Mesenchymal stem cell (in vitro differentiated cells and primary cell): ENCODE results near the gene COL9A1.

Experiments used
- DNase-seq: peaks from one replicate; pipeline ENCODE4 v3.0.0-alpha.2; 2013
- H2AFZ ChIP-seq: one replicate; pipeline ENCODE4 v1.6.1; 2013; ENCODE audit warnings: low read depth, mild to moderate bottlenecking, control low read depth, inconsistent platforms, low read length, moderate library complexity
- H2AK5ac ChIP-seq: 2 replicates; pipeline ENCODE4 v1.6.1; 2013; ENCODE audit warnings: low read length, moderate library complexity, mild to moderate bottlenecking, inconsistent platforms; ENCODE audit not compliant: severe bottlenecking
- H2BK120ac ChIP-seq: one replicate; pipeline ENCODE4 v1.6.1; 2013; ENCODE audit warnings: low read depth, mild to moderate bottlenecking, inconsistent platforms, low read length, moderate library complexity
- H2BK12ac ChIP-seq, 2 experiments: one replicate each; pipeline ENCODE4 v1.6.1; 2013; ENCODE audit warnings: inconsistent platforms in 2 of 2, low read length in 2 of 2, mild to moderate bottlenecking in 2 of 2, moderate library complexity in 2 of 2, control low read depth in 1 of 2
- H2BK15ac ChIP-seq: one replicate; pipeline ENCODE4 v1.6.1; 2013; ENCODE audit warnings: mild to moderate bottlenecking, low read depth, inconsistent platforms; ENCODE audit not compliant: poor library complexity, severe bottlenecking
- H2BK5ac ChIP-seq: 2 replicates; pipeline ENCODE4 v1.6.1; 2013; ENCODE audit warnings: low read depth, mild to moderate bottlenecking, low read length, control low read depth, inconsistent platforms; ENCODE audit not compliant: poor library complexity, severe bottlenecking
- H3K14ac ChIP-seq, 2 experiments: one replicate each; pipeline ENCODE4 v1.6.1; 2013; ENCODE audit warnings: inconsistent platforms in 2 of 2, low read length in 2 of 2, control low read depth in 1 of 2, mild to moderate bottlenecking in 1 of 2, moderate library complexity in 1 of 2
- H3K18ac ChIP-seq, 2 experiments: one replicate each; pipeline ENCODE4 v1.6.1; 2013; ENCODE audit warnings: inconsistent platforms in 2 of 2, low read length in 2 of 2, control low read depth in 1 of 2, low read depth in 1 of 2, mild to moderate bottlenecking in 1 of 2
- H3K23ac ChIP-seq, 2 experiments: one replicate each; pipeline ENCODE4 v1.6.1; 2013; ENCODE audit warnings: inconsistent platforms in 2 of 2, low read length in 2 of 2, mild to moderate bottlenecking in 2 of 2, moderate library complexity in 2 of 2, control low read depth in 1 of 2
- H3K27ac ChIP-seq: 2 replicates; pipeline ENCODE4 v1.5.1; 2013; ENCODE audit warnings: mild to moderate bottlenecking, moderate library complexity, low read length, control low read depth, inconsistent platforms; ENCODE audit not compliant: poor library complexity, severe bottlenecking
- H3K27me3 ChIP-seq, 2 experiments: 2 replicates each; pipeline versions ENCODE4 v1.6.1 to v1.7.0; 2013; ENCODE audit warnings: low read length in 2 of 2, mild to moderate bottlenecking in 2 of 2, moderate library complexity in 2 of 2, control low read depth in 1 of 2, inconsistent platforms in 1 of 2; ENCODE audit not compliant: control insufficient read depth in 1 of 2, insufficient read depth in 1 of 2
- H3K36me3 ChIP-seq, 2 experiments: 2 replicates each; pipeline versions ENCODE4 v1.6.1 to v1.7.0; 2013; ENCODE audit warnings: low read length in 2 of 2, control low read depth in 1 of 2, inconsistent platforms in 1 of 2, low read depth in 1 of 2, mild to moderate bottlenecking in 1 of 2; ENCODE audit not compliant: insufficient read depth in 2 of 2, control insufficient read depth in 1 of 2
- H3K4ac ChIP-seq, 2 experiments: one replicate each; pipeline ENCODE4 v1.6.1; 2013; ENCODE audit warnings: inconsistent platforms in 2 of 2, low read length in 2 of 2, mild to moderate bottlenecking in 2 of 2, moderate library complexity in 2 of 2, control low read depth in 1 of 2, low read depth in 1 of 2
- H3K4me1 ChIP-seq: 2 replicates; pipeline ENCODE4 v1.6.1; 2013; ENCODE audit warnings: low read depth, low read length, control low read depth; ENCODE audit not compliant: control insufficient read depth, insufficient read depth
- H3K4me2 ChIP-seq: 2 replicates; pipeline ENCODE4 v1.6.1; 2013; ENCODE audit warnings: low read length, mild to moderate bottlenecking, inconsistent platforms; ENCODE audit not compliant: poor library complexity, severe bottlenecking
- H3K4me3 ChIP-seq, 2 experiments: 2 replicates each; pipeline versions ENCODE4 v1.5.1 to v1.7.0; 2013; ENCODE audit warnings: low read length in 2 of 2, mild to moderate bottlenecking in 2 of 2, control low read depth in 1 of 2, low read depth in 1 of 2; ENCODE audit not compliant: insufficient read depth in 1 of 2
- H3K79me1 ChIP-seq: replicated peaks from 2 replicates; pipeline ENCODE4 v1.6.1; 2013; ENCODE audit warnings: mild to moderate bottlenecking, control low read depth, low read length, inconsistent platforms; ENCODE audit not compliant: poor library complexity, severe bottlenecking
- H3K9ac ChIP-seq: 2 replicates; pipeline ENCODE4 v1.7.0; 2013; ENCODE audit warnings: mild to moderate bottlenecking, low read length, moderate library complexity
- H3K9me3 ChIP-seq: 2 replicates; pipeline ENCODE4 v1.7.0; 2013; ENCODE audit warnings: mild to moderate bottlenecking, low read length; ENCODE audit not compliant: control insufficient read depth
- H4K8ac ChIP-seq: one replicate; pipeline ENCODE4 v1.6.1; 2013; ENCODE audit warnings: inconsistent platforms, mild to moderate bottlenecking, low read length, moderate library complexity
- H4K91ac ChIP-seq: one replicate; pipeline ENCODE4 v1.6.1; 2013; ENCODE audit warnings: mild to moderate bottlenecking, low read length, inconsistent platforms
- WGBS: methylation state at CpG from one replicate; pipeline ENCODE4 v1.1.7; 2013; ENCODE audit warnings: mixed read lengths; 5-methylcytosine and 5-hydroxymethylcytosine counted together

The COL9A1 gene

DNA sequence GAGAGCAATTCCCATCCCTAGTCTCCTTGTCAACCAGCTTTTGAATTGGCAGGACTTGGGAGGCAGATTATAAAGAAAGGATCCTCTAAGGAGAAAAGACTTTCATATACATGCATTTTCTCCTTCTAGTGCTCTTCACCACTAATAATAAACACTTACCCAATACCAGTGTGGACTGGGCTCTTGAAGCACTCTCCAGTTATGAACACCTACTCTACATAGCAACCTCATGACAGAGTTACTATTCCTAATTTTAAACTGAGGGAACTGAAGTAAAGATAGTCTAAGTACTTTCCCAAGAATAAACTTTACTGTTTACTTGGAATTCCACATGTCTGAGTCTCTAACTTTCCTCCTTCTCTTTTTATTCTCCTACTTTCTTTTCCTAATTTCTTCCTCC, 4.8 kb downstream of the COL9A1 start:
- H3K27me3 ChIP-seq: peaks cover 16 to 28% of the 10 kb centered on the region in 2 experiments

DNA sequence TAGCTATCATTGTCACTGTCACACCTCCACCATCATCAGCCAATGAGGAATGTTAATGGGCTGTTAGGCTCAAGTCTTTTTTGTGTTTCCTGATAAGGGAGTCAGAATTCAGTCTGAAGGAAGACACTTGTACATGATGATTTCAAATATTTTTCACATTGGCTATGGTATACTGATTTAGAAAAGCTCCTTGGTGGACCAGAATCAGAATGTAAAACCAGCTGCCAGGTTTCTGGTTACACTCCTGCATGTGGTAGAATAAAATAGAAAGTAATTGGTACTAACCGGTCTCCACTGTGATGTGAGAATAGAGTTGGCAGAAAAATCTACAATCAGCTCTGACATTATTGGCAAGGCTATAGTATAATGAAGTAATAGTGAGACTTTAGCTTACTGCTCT, 10.7 kb downstream of the COL9A1 start:
- no peak overlapping the region for H2AFZ ChIP-seq
- H3K23ac ChIP-seq: no peak overlapping the region
- 77% methylated on average over 1 of the region's 1 CpG for WGBS
- H3K9me3 ChIP-seq: no peaks in the 10 kb centered on the region
- no peak overlapping the region for H3K27ac ChIP-seq
- no peak overlapping the region for H3K4me2 ChIP-seq
- no peak overlapping the region for H2AK5ac ChIP-seq
- H2BK15ac ChIP-seq: no peak overlapping the region
- no peak overlapping the region for H2BK5ac ChIP-seq
- H3K18ac ChIP-seq: no peak overlapping the region
- no peak overlapping the region for H3K4ac ChIP-seq
- H3K14ac ChIP-seq: no peak overlapping the region
- H3K4me1 ChIP-seq: no peaks in the 10 kb centered on the region
- H3K9ac ChIP-seq: no peak overlapping the region
- no peak overlapping the region for H4K91ac ChIP-seq
- H4K8ac ChIP-seq: no peak overlapping the region
- peaks cover 35 to 37% of the 10 kb centered on the region in 2 experiments for H3K27me3 ChIP-seq
- H3K36me3 ChIP-seq: no peaks in the 10 kb centered on the region
- H3K79me1 ChIP-seq: no peaks in the 10 kb centered on the region
- no peak overlapping the region for H2BK120ac ChIP-seq
- no peak overlapping the region for H2BK12ac ChIP-seq
- no peak for DNase-seq
- no peak overlapping the region for H3K4me3 ChIP-seq

More for the DNA sequence above, 4.8 kb downstream of the COL9A1 start:
- no peak overlapping the region for H3K4ac ChIP-seq
- H3K4me1 ChIP-seq: no peaks in the 10 kb centered on the region
- no peaks in the 10 kb centered on the region for H3K36me3 ChIP-seq
- no peak overlapping the region for H2BK5ac ChIP-seq
- H3K14ac ChIP-seq: no peak overlapping the region
- no peak overlapping the region for H3K4me3 ChIP-seq
- no peak overlapping the region for H4K8ac ChIP-seq
- H2BK12ac ChIP-seq: no peak overlapping the region
- H3K79me1 ChIP-seq: no peaks in the 10 kb centered on the region
- no peak overlapping the region for H2BK120ac ChIP-seq
- H3K9ac ChIP-seq: no peak overlapping the region
- H3K27ac ChIP-seq: no peak overlapping the region
- H3K18ac ChIP-seq: no peak overlapping the region
- no peak for DNase-seq
- no peak overlapping the region for H2AFZ ChIP-seq
- H3K9me3 ChIP-seq: no peaks in the 10 kb centered on the region
- H2AK5ac ChIP-seq: no peak overlapping the region
- H3K23ac ChIP-seq: no peak overlapping the region
- no peak overlapping the region for H2BK15ac ChIP-seq
- no peak overlapping the region for H4K91ac ChIP-seq
- no peak overlapping the region for H3K4me2 ChIP-seq

DNA sequence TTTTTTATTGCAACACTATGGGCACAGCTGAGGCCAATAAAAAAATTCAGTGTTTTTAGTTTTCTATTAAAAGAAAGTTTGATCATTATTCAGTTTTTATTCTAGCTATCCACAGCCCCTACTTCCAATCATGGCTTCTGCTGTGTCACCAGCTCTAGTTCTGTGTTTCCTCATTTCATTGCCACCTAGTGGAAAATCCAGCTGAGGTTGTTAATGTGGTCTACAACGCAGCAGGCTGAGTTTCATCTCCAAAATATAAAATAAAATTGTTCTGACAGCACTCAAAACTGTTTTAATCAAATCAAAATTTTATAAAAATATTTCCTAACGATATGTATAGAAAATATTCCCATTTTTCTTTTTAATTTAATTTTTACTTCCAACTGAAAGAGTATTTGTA, 13.6 kb downstream of the COL9A1 start:
- H3K4me2 ChIP-seq: no peak overlapping the region
- peaks cover 50% of the 10 kb centered on the region in 2 experiments for H3K27me3 ChIP-seq
- H3K18ac ChIP-seq: no peak overlapping the region
- H2AK5ac ChIP-seq: no peak overlapping the region
- H2BK120ac ChIP-seq: no peak overlapping the region
- H4K91ac ChIP-seq: no peak overlapping the region
- H4K8ac ChIP-seq: no peak overlapping the region
- WGBS: no CpG with 5 or more reads among the region's 2 CpGs
- no peak overlapping the region for H3K9ac ChIP-seq
- no peaks in the 10 kb centered on the region for H3K4me1 ChIP-seq
- no peak overlapping the region for H3K14ac ChIP-seq
- no peak overlapping the region for H2BK5ac ChIP-seq
- no peak overlapping the region for H3K4me3 ChIP-seq
- no peaks in the 10 kb centered on the region for H3K36me3 ChIP-seq
- DNase-seq: peak; percentile 6
- H2AFZ ChIP-seq: no peak overlapping the region
- H2BK15ac ChIP-seq: no peak overlapping the region
- H3K9me3 ChIP-seq: no peaks in the 10 kb centered on the region
- no peak overlapping the region for H3K27ac ChIP-seq
- no peak overlapping the region for H2BK12ac ChIP-seq
- no peak overlapping the region for H3K4ac ChIP-seq
- H3K23ac ChIP-seq: no peak overlapping the region
- no peaks in the 10 kb centered on the region for H3K79me1 ChIP-seq

DNA sequence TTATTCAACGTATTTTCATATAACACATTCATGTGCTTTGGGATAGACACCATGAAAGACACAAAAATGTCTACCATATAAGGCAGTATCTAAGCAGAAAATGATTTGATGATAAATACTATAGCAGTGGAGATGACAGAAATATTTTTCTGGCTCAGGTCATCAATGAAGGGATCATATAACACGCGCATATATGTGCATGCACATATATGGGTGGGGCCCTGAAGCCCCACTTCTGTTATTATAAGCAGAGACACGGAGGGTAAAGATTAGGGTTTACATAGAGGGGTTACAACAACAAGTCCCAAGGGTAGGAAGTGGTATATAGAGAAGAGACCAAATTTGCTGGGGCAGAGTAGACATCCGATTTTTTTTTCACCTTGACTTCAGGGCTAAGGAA, 16.0 kb downstream of the COL9A1 start:
- Histone ChIP-seq H3K14ac (no peak overlapping the region), H3K79me1 (no peaks in the 10 kb centered on the region), H2BK12ac (no peak overlapping the region), H3K18ac (no peak overlapping the region), H4K8ac (no peak overlapping the region), H3K4me3 (no peak overlapping the region), H4K91ac (no peak overlapping the region), H3K4ac (no peak overlapping the region), H3K36me3 (no peaks in the 10 kb centered on the region), H2BK5ac (no peak overlapping the region), H3K4me1 (peaks cover 12% of the 10 kb centered on the region), H3K4me2 (no peak overlapping the region), H3K9ac (no peak overlapping the region), H2BK120ac (no peak overlapping the region), H2BK15ac (no peak overlapping the region), H3K27ac (no peak overlapping the region), H3K27me3 (peaks cover 61 to 67% of the 10 kb centered on the region in 2 experiments), H2AK5ac (no peak overlapping the region), H2AFZ (no peak overlapping the region), H3K9me3 (no peaks in the 10 kb centered on the region), H3K23ac (no peak overlapping the region)
- 84% methylated on average over 3 of the region's 5 CpGs for WGBS
- no peak for DNase-seq
